ENCODE measurements around the gene MAD1L1. TPM values are rescaled to one million over a fixed set of nuclear protein-coding genes. Genes with fewer than 3 reads are reported as not detected.

The MAD1L1 gene
- total RNA-seq, 2 donors from 2014 or later, result 59.1 to 61.4 TPM

- Mint-ChIP-seq H3K9me3 (no peaks in the 10 kb centered on the region), H3K4me3 (no peak overlapping the region), H3K4me1 (no peaks in the 10 kb centered on the region), H3K27ac (no peak overlapping the region), H3K36me3 (ENCODE audit: low read depth) (peaks cover 3% of the 10 kb centered on the region), H3K27me3 (ENCODE audit: insufficient read depth) (no peaks in the 10 kb centered on the region)
- TF ChIP-seq CTCF (conservative IDR thresholded peaks at IDR 0.05), result no peak
- Histone ChIP-seq H3K27me3 (ENCODE audit: control insufficient read depth, insufficient read depth, low read length, poor library complexity, severe bottlenecking) (no peaks in the 10 kb centered on the region), H3K27ac (ENCODE audit: low read depth, low read length) (no peak overlapping the region), H3K9me3 (ENCODE audit: control insufficient read depth, low read length) (no peaks in the 10 kb centered on the region), H3K4me1 (ENCODE audit: control insufficient read depth, insufficient read depth, low read length) (no peaks in the 10 kb centered on the region), H3K36me3 (ENCODE audit: control insufficient read depth, insufficient read depth, low read length) (no peaks in the 10 kb centered on the region), H3K9ac (ENCODE audit: extremely low read depth, low read length, poor library complexity, severe bottlenecking) (no peak overlapping the region), H3K4me3 (ENCODE audit: low read length) (no peak overlapping the region)
- 88 to 89% methylated on average over 10 to 22 of the region's 22 CpGs for WGBS, 2 experiments (ENCODE audit: insufficient coverage in 1 of 2, insufficient read length in 1 of 2)
- DNase-seq, result no peak
These were observed 418.5 kb downstream of the MAD1L1 start for GRCh38 chr7:1814089-1814811.

- no peaks in the 10 kb centered on the region for H3K36me3 ChIP-seq (ENCODE audit: control insufficient read depth, insufficient read depth, low read length)
- H3K9me3 Mint-ChIP-seq, result no peaks in the 10 kb centered on the region
- H3K27me3 Mint-ChIP-seq (ENCODE audit: insufficient read depth), result no peaks in the 10 kb centered on the region
These were observed 419.2 kb downstream of the MAD1L1 start for GRCh38 chr7:1813394-1814088.

More at GRCh38 chr7:1813394-1814088, 419.2 kb downstream of the MAD1L1 start:
- no peak overlapping the region for H3K9ac ChIP-seq (ENCODE audit: extremely low read depth, low read length, poor library complexity, severe bottlenecking)
- H3K4me3 ChIP-seq (ENCODE audit: low read length), result no peak overlapping the region
- Mint-ChIP-seq H3K4me1 (no peaks in the 10 kb centered on the region), H3K27ac (no peak overlapping the region), H3K4me3 (no peak overlapping the region), H3K36me3 (ENCODE audit: low read depth) (peaks cover 3% of the 10 kb centered on the region)
- no peaks in the 10 kb centered on the region for H3K4me1 ChIP-seq (ENCODE audit: control insufficient read depth, insufficient read depth, low read length)
- no peak for TF ChIP-seq CTCF (conservative IDR thresholded peaks at IDR 0.05)
- DNase-seq, result no peak
- 96 to 98% methylated on average over 6 to 18 of the region's 18 CpGs for WGBS, 2 experiments (ENCODE audit: insufficient coverage in 1 of 2, insufficient read length in 1 of 2)
- H3K27me3 ChIP-seq (ENCODE audit: control insufficient read depth, insufficient read depth, low read length, poor library complexity, severe bottlenecking), result no peaks in the 10 kb centered on the region
- H3K9me3 ChIP-seq (ENCODE audit: control insufficient read depth, low read length), result no peaks in the 10 kb centered on the region
- H3K27ac ChIP-seq (ENCODE audit: low read depth, low read length), result no peak overlapping the region

All from endodermal cell (in vitro differentiated cells).